Measurements from ENCODE around the gene PTTG1IP. TPM values are rescaled to one million over a fixed set of nuclear protein-coding genes. Genes with fewer than 3 reads are reported as not detected.

The PTTG1IP gene
- total RNA-seq, 1 donor: 71.9 TPM

DNA sequence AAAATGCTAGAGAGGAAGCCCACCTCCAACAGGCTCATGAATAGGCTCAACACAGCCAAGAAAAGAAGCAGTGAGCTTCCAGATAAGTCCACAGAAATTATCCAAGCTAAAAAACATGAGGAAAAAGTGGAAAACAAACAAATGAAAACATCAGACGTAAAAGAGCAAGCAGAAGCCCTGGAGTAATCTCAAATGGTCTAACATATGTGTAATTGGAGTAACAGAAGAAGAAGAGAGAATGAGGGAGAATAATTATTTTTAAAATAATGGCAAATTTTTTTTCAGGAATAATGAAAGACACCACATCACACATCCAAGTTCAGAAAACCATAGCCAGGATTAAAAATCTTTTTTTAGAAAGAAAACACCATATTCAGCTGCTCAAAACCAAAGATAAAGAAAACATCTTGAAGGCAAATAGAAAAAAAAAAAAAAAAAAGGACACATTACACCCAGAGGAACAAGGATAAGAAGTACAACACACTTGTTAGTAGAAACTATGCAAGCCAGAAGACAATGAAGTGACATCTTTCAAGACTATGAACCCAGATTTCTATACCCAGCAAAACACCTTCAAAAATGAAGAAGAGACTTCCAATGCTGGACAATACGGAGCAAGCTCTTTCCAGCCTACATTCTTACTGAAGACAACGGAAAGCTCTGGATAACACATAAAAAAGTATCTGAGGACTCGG, 45.0 kb downstream of the PTTG1IP start:
- Histone ChIP-seq H3K27me3 (ENCODE audit: insufficient read depth, low read length) (no peaks in the 10 kb centered on the region), H3K4me1 (ENCODE audit: insufficient read depth, low read length) (peaks cover 10% of the 10 kb centered on the region), H3K9me3 (ENCODE audit: low read depth, low read length) (peaks cover 14% of the 10 kb centered on the region), H3K4me3 (ENCODE audit: low read length) (no peak overlapping the region)

DNA sequence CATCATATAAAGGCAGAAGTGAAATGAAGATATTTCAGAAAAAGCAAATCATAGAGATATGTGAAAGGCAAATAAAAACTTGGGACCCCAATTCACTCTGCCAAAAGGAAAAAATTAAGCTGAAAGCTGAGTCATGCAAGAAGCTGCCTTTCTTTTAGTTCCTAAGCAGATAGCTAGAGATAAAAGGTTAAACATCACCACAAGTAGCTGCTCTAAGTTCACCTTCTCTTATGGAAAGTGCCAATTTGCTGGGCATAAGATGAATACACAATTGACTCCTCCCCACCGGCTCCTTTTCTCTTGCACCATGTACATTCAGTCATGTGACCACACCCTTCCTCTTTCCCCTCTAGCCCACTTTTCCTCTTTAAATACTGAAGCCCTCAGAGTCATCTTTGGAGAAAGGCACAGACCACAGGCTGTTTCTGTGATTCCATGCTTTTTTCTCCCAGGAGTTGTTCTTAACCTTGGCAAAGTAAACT, 50.3 kb downstream of the PTTG1IP start:
- Histone ChIP-seq H3K4me1 (ENCODE audit: insufficient read depth, low read length) (peaks cover 7% of the 10 kb centered on the region), H3K4me3 (ENCODE audit: low read length) (no peak overlapping the region), H3K9me3 (ENCODE audit: low read depth, low read length) (peaks cover 17% of the 10 kb centered on the region), H3K27me3 (ENCODE audit: insufficient read depth, low read length) (no peaks in the 10 kb centered on the region)

DNA sequence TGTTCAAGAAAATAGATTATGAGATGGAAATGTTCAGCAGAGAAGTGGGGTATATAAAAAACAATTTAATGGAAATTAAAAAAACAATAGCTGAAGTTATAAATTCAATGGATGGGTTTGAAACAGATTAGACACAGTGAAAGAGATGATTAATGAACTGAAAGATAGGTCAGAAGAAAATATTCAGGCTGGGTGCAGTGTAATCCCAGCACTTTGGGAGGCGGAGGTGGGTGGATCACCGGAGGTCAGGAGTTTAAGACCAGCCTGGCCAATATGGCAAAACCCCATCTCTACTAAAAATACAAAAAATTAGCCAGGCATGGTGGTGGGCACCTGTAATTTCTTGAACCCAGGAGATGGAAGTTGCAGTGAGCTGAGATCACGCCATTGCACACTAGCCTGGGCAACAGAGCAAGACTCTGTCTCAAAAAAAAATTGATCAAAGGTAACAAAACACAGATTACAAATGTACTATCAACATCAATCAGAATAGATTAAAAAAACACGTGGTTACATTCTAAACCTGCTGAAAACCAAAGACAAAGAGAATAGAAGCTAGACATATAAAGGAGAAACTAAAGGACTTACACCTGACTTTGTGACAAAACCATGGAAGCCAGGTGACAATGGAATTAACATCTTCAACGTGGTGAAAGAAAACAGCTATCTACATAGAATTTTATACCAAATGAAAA, 50.9 kb downstream of the PTTG1IP start:
- peaks cover 12% of the 10 kb centered on the region for H3K9me3 ChIP-seq (ENCODE audit: low read depth, low read length)
- peaks cover 7% of the 10 kb centered on the region for H3K4me1 ChIP-seq (ENCODE audit: insufficient read depth, low read length)
- no peak overlapping the region for H3K4me3 ChIP-seq (ENCODE audit: low read length)
- no peaks in the 10 kb centered on the region for H3K27me3 ChIP-seq (ENCODE audit: insufficient read depth, low read length)

DNA sequence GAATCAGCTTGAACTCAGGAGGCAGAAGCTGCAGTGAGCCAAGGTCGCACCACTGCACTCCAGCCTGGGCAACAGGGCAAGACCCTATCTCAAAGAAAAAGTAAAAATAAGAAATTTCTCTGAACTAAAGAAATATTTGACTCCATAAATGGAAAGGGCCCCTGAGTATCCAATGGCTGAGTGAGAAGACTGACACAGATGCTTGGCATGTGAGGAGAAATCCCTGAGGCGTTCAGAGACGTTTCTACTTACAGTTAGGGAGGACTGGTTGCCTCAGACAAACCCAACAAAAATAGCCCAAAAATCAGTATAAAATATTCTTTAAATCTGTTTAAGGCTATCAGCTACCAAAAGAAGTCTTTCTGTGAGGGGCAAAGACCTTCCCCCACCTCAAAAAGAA, 52.6 kb downstream of the PTTG1IP start:
- Histone ChIP-seq H3K4me1 (ENCODE audit: insufficient read depth, low read length) (peaks cover 17% of the 10 kb centered on the region), H3K9me3 (ENCODE audit: low read depth, low read length) (peaks cover 10% of the 10 kb centered on the region), H3K27me3 (ENCODE audit: insufficient read depth, low read length) (no peaks in the 10 kb centered on the region), H3K4me3 (ENCODE audit: low read length) (no peak overlapping the region)

DNA sequence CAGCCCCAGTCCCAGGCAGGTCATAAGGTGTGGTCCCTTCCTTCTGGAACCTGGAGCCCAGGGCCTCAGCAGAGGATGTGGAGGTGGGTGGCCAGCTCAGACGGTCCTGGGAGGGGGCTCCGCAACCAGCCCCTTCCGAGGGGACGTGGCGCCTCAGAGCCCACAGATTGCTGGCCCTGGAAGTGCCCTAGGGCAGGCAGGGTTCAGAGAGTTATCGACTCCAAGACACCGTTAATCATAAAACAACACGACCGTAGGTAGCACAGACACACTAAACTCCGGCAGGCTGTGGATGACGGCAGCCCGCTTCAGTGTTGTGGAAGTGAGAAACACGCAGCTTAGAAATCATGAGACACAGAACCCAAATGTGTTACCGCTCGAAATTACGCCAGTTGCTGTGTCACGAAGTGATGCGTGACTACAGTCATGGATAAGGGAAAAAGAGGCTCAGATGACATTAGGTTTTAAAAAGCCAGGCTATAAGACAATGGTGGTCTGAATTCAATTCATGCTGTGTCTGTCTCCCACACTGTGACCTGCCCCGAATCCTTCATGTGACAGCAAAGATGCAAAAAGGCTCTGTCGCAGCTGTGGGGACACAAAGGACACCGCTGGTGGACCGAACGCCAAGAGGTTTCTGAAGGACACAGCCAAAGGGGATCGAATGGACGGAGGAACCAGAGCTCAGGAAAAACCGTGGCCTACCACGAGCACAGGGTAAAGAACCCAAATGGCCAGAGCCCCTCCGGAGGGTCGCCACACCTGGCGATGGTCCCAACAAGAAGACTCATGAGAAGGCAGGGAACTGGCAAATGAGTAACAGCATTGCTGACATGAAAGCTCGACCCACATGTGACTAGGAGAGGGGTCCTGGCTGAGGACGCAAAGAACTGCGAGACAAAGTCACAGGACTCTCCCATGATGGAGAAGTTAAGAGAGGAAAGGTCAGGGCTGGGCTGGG, 53.9 kb downstream of the PTTG1IP start:
- peaks cover 10% of the 10 kb centered on the region for H3K9me3 ChIP-seq (ENCODE audit: low read depth, low read length)
- H3K27me3 ChIP-seq (ENCODE audit: insufficient read depth, low read length): no peaks in the 10 kb centered on the region
- H3K4me3 ChIP-seq (ENCODE audit: low read length): no peak overlapping the region
- H3K4me1 ChIP-seq (ENCODE audit: insufficient read depth, low read length): peaks cover 17% of the 10 kb centered on the region

DNA sequence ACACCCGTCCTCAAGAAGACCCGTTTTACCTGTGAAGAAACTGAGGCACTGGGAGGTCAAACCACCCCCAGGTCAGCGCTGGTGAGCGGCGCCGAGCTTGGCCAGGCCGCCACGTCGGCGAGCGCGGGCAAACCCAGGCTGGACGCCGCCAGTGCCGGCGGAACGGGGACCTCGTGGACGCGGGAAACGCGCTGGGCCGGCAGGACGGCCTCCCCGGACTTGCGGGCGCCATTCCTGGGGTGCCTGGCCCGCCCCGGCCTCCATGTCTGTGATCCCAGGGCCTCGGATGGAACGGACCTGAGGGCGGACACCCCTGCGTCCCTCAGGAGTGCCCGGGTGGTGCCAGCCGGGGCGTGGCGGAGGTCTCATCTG, 54.9 kb downstream of the PTTG1IP start:
- peaks cover 17% of the 10 kb centered on the region for H3K4me1 ChIP-seq (ENCODE audit: insufficient read depth, low read length)
- H3K27me3 ChIP-seq (ENCODE audit: insufficient read depth, low read length): no peaks in the 10 kb centered on the region
- peak overlapping the region; percentile 59 for H3K4me3 ChIP-seq (ENCODE audit: low read length)
- peaks cover 10% of the 10 kb centered on the region for H3K9me3 ChIP-seq (ENCODE audit: low read depth, low read length)

DNA sequence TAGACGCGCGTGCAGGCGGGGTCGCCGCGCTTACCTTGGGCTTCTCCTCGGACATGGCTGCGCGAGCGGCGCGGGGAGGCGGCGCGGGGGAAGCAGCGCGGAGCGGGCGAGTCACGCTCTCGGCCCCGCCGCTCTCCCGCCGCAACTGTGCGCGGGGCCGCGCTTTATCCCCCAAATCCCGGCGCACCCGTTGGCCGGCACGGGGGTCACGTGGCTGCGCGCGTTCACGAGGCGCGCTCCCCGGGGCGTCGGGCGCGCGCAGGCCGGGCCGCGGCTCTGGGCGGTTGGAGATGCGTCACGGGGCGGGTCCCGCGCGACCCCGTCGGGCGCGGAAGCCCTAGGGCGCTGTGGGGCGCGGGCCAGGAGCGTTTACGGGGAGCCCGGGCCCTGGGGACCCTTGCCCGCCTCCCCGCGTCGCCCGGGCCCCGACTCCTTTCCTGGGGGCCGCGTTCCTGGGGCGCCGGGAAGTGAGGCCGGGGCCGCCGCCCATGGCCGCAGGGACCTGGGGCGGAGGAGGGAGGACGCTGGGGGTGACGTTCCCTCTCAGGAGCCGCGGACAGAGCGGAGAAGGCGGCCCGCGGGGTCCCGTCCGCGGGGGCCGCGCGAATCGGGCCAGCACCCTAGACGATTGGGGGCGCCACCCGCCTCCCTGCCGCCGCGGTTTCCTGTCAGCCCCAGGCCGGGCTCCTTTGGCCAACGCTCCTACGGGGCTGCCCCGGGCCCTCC, 55.4 kb downstream of the PTTG1IP start, which contains the start of gene SUMO3:
TSS of gene SUMO3 (minus strand) at position 149 of the 726 bp plus-strand sequence. CDS start at position 55, 94 bp downstream.
- H3K9me3 ChIP-seq (ENCODE audit: low read depth, low read length): peaks cover 8% of the 10 kb centered on the region
- H3K4me1 ChIP-seq (ENCODE audit: insufficient read depth, low read length): peaks cover 17% of the 10 kb centered on the region
- peak within 1 kb of the TSS; percentile 59 for H3K4me3 ChIP-seq (ENCODE audit: low read length)
- no peaks in the 10 kb centered on the region for H3K27me3 ChIP-seq (ENCODE audit: insufficient read depth, low read length)

DNA sequence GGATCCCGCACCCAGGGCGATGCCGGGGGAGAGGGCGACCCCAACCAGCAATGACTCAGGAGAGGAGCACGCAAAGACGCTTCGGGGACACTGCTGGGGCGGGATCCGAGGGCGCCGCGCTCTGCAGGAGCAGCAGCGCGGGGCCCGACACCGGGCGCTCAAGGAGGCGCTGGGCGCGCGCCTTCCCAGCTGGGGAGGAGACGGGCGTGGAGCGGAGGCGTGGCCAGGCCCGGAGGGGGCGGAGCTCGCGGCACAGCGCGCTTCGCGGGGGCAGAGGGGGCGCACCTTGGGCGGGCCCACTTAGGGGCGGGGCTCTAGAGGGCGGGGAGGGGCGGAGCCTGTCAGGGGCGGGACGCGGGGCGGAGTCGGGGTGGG, 56.0 kb downstream of the PTTG1IP start:
- peaks cover 2% of the 10 kb centered on the region for H3K9me3 ChIP-seq (ENCODE audit: low read depth, low read length)
- H3K27me3 ChIP-seq (ENCODE audit: insufficient read depth, low read length): no peaks in the 10 kb centered on the region
- peaks cover 17% of the 10 kb centered on the region for H3K4me1 ChIP-seq (ENCODE audit: insufficient read depth, low read length)
- peak overlapping the region; percentile 59 for H3K4me3 ChIP-seq (ENCODE audit: low read length)

DNA sequence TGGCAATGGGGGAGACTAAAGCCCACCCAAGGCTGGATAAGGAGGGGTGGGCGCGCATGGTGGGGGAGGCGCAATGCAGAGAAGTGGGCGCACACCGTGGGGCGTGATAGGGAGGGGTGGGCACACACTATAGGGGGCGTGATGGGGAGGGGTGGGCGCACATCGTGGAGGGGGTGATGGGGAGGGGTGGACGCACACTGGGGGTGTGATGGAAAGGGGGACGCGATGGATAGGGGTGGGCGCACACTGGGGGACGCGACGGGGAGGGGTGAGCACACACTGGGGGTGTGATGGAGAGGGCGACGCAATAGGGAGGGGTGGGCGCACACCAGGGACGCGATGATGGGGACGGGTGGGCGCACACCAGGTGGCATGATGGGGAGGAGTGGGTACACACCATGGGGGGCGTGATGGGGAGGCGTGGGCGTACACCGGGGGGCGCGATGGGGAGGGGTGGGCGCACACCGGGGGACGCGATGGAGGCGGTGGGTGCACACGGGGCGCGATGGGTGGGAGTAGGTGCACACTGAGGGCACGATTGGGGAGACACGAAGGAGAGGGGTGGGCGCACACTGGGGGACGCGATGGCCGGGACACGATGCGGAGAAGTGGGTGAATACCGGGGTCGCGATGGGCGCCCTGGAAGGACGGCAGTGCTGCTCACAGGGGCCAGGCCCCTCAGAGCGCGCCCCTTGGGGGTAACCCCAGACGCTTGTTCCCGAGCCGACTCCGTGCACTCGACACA, 56.6 kb downstream of the PTTG1IP start:
- Histone ChIP-seq H3K4me3 (ENCODE audit: low read length) (peak overlapping the region; percentile 59), H3K27me3 (ENCODE audit: insufficient read depth, low read length) (no peaks in the 10 kb centered on the region), H3K4me1 (ENCODE audit: insufficient read depth, low read length) (peaks cover 17% of the 10 kb centered on the region), H3K9me3 (ENCODE audit: low read depth, low read length) (no peaks in the 10 kb centered on the region)

DNA sequence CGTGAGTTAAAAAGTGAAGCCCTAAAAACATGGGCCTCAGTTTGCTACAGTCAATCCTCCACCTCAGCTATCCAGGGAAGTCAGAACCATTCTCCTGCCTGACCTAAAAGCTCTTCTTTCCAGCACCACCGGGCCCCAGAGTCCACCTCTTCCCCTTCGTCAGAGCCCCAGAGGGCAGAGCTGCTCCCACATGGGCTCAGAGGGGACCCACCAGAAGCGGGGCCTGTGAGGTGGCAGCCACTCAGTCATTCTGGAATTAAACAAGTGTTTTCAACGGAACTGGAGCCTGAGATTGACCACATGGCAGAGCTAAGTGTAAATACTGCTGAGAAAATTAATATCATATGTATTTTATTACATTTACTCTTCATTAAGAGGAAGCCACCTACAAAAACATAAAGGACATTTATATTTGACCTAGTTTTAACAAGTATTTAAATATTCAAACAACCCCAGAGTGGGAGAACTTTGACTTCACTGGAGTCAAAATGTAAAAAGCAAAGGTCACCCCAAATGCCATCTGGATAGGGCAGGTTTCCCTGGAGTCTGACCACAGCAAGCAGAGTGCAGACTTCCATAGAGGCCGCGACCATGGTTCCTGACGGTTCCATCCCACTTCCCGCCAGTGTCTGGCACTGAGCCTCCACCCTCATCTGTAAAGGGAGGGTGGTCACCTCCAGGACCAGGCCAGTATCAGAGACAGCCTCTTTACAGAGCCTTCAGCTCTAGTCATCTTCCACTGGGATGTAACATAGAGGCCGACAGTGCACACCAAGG, 57.5 kb downstream of the PTTG1IP start:
- Histone ChIP-seq H3K9me3 (ENCODE audit: low read depth, low read length) (no peaks in the 10 kb centered on the region), H3K4me3 (ENCODE audit: low read length) (no peak overlapping the region), H3K27me3 (ENCODE audit: insufficient read depth, low read length) (no peaks in the 10 kb centered on the region), H3K4me1 (ENCODE audit: insufficient read depth, low read length) (peaks cover 17% of the 10 kb centered on the region)

DNA sequence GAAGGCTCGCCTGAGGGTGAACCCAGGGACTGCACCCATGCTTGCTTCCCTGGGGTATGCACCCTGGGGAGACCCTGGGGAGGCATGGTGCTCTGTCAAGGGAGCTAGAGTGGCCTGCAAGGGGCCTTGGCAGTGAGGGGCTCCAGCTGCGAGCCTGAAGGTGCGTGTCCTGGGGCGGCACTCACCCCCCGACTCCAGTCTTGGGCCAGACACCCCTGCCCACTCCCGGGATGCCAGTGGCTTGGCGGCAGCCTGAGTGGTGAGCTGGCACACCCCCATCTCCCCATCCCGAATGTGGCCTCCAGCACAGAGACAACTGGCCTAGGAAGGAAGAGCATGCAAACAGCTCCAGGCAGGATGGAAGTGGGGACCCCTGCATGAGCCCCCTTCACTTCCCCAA, 58.3 kb downstream of the PTTG1IP start:
- Histone ChIP-seq H3K4me1 (ENCODE audit: insufficient read depth, low read length) (peaks cover 17% of the 10 kb centered on the region), H3K4me3 (ENCODE audit: low read length) (no peak overlapping the region), H3K9me3 (ENCODE audit: low read depth, low read length) (no peaks in the 10 kb centered on the region), H3K27me3 (ENCODE audit: insufficient read depth, low read length) (no peaks in the 10 kb centered on the region)

DNA sequence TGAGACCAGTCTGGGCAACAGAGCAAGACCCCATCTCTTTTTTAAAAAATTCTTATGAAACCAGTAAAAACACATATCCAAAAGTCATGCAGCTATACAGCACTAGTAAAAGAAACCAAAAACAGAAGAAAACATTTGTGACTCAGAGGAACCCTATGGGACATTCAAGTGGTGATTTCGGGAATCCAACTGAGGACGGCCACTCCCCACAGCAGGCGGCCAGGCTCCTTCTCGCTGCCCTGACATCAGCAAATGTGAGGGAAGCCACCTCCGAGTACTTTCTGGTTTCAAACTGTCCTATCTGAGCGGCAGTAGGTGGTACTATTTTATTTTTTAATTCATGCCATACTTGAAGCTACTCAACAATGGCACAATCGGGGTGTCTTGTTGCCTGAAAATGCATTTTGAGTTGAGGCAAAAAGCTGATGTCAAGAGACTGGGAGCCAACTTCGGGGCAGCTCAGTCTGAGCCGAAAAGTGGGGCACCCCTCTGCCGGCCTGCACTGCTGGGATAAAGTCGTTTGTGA, 58.9 kb downstream of the PTTG1IP start:
- no peaks in the 10 kb centered on the region for H3K9me3 ChIP-seq (ENCODE audit: low read depth, low read length)
- peaks cover 17% of the 10 kb centered on the region for H3K4me1 ChIP-seq (ENCODE audit: insufficient read depth, low read length)
- H3K27me3 ChIP-seq (ENCODE audit: insufficient read depth, low read length): no peaks in the 10 kb centered on the region
- H3K4me3 ChIP-seq (ENCODE audit: low read length): no peak overlapping the region

DNA sequence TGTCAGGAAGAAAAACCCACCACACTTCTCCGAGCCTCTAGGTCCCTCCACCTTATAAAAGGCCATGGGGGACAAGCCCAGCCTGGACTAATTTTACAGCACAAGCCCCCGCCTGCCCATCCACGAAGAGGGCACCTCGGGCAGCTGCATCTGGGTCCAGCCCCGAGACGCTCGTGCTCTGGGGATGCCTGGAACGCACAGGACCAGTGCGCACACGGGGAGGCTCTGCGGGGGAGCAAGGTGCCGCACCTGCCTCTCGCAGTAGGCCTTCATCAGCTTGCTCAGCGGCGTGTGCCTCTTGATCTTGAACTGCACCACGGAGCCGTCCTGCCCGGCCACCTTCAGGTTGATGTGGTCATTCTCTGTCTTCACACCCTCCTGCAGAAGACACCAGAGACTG, 59.8 kb downstream of the PTTG1IP start:
- Histone ChIP-seq H3K9me3 (ENCODE audit: low read depth, low read length) (no peaks in the 10 kb centered on the region), H3K27me3 (ENCODE audit: insufficient read depth, low read length) (no peaks in the 10 kb centered on the region), H3K4me3 (ENCODE audit: low read length) (no peak overlapping the region), H3K4me1 (ENCODE audit: insufficient read depth, low read length) (peaks cover 15% of the 10 kb centered on the region)
